ENCODE measurements around the gene NDC1.

DNA sequence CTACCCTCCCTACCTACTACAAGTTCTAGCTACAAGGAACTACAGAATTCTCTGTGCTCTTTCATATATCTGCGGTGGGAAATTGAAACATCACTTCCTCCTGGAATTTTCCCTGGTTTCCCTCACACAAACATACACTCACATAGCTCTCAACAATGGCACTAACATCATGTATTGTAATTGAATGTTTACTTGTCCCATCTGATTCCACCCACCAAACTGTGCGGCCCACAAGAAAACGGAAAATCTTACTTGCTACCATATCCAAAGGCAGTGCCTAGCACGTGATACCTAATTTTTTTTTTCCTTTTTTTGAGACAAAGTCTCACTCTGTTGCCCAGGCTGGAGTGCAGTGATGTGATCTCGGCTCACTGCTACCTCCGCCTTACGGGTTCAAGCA, 33.9 kb downstream of the NDC1 start:
- TF ChIP-seq, protein P1, sequence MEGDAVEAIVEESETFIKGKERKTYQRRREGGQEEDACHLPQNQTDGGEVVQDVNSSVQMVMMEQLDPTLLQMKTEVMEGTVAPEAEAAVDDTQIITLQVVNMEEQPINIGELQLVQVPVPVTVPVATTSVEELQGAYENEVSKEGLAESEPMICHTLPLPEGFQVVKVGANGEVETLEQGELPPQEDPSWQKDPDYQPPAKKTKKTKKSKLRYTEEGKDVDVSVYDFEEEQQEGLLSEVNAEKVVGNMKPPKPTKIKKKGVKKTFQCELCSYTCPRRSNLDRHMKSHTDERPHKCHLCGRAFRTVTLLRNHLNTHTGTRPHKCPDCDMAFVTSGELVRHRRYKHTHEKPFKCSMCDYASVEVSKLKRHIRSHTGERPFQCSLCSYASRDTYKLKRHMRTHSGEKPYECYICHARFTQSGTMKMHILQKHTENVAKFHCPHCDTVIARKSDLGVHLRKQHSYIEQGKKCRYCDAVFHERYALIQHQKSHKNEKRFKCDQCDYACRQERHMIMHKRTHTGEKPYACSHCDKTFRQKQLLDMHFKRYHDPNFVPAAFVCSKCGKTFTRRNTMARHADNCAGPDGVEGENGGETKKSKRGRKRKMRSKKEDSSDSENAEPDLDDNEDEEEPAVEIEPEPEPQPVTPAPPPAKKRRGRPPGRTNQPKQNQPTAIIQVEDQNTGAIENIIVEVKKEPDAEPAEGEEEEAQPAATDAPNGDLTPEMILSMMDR (IDR thresholded peaks at IDR 0.05), result no peak
- no peak for TF ChIP-seq POLR2AphosphoS5 (IDR thresholded peaks at IDR 0.05)
- TF ChIP-seq POLR2A (IDR thresholded peaks at IDR 0.05), result no peak

Measured in gastroesophageal sphincter (tissue), 3 donors.